DMS114 treated with DMSO at 0.1 percent for 48 hours (cell line): ENCODE data around the gene CCDC171.

Source experiments
- DNase-seq: peaks from one replicate; lab custom pipeline; 2025; ENCODE audit not compliant: unreplicated experiment; lab: John Stamatoyannopoulos, UW

The CCDC171 gene

DNA sequence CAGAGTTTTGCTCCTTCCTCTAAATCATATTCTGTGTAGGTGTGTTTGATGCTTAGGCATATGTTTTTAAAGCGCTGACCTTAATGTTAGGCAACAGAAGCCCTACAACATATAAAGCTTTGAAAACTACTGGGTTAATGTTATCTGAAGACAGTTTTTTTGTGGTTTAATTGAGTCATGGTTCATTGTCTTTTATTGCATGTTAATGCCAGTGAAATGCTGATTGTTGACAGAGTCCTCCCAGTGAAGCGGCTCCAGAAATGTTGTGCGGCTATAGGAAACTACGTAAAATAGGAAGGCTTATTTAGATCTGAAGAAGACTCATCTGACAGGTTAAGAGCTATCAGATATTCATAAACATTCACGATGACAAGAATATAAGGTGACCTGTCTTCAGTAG is 424.6 kb downstream of the CCDC171 start:
- DNase-seq, result no peak

DNA sequence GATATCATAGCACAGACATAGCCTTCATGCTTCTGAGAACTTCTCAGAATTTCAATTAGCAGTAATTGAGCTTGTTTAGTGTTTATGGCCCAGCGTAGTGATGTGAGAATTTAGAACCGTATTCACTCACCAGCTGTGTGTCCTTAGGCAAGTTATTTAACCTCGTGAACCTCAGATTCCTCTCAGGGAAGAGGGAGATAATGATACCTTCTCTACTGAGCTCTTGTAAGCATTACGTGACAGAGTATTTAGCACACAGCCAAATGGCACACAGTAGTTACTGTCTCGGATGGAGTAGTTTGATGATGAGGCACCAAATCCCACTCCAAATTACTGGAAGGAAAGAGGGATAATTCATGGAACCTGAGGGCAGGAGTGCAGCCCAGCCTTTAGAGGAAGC is 429.3 kb downstream of the CCDC171 start:
- DNase-seq, result no peak

DNA sequence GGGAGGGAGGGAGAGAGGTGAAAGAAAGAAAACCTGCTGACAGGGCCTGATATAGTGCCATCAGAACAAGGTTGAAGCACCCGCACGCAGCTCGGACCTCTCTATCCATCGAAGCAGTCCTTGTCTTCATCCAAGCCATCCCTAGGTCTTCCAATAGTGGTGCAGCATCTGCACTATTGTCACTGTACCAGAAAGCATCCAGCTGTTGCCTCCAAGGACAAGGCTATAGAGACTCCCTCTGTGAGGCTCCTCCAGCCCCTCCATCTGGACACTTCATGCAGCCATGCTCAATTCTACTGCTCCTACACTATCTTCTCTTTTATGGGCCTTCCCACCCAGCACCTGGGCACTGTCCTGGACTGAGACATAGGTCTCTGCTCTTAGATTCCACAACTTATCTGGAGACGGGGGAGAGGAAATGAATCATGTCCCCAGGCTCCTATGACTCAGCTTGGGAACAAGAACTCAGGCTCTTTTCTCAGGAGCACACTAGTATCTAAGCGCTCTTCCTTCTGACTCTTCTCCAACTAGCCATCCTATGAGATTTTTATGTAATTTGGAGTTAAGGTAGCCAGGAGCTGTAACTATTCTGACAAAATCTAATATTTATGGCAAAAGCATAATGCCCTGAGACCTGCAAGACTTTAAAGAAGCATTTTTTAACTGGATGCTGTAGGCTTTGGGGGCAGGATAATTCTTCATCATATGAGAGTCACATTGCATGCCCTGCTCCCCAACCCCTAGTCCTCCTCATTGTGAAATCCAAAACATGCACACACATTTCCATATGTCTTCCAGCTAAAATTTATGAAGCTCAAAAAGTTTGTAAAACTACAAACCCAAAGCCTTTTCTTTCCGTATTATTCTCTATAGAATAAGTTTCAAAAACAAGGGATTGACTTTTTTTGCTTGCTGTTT is 446.8 kb downstream of the CCDC171 start:
- DNase-seq, result no peak

DNA sequence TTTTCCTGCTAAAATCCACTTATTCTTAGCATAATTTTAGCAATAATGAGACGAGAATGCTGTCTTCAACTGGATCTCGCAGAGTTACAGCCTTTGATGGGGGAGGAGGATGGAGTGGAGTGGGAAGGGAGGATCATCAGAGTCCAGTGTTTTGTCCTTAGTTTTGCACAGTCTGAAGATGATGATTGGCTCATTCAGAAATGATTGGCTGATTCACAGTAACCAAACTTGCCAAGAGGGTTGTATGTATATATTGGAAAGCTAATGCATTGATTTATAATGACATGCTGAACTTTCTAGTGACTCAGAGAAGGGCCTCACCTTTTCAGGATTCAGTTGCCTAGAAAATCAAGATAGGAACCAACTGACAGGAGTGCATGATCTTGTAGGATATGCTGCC is 448.0 kb downstream of the CCDC171 start:
- DNase-seq, result no peak

DNA sequence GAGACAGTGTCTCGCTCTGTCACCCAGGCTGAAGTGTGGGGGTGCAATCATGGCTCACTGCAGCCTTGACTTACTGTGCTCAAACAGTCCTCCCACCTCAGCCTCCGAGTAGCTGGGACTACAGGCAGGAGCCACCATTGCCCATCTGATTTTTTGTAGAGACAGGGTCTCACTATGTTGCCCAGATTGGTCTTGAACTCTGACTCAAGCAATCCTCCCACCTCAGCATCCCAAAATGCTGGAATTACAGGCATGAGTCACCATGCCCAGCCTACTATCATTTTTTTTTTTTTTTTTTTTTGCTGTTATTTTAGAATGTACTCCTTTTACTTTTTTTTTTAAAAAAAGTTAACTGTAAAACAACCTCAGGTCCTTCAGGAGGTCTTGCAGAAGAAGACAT is 449.0 kb downstream of the CCDC171 start:
- DNase-seq, result no peak

DNA sequence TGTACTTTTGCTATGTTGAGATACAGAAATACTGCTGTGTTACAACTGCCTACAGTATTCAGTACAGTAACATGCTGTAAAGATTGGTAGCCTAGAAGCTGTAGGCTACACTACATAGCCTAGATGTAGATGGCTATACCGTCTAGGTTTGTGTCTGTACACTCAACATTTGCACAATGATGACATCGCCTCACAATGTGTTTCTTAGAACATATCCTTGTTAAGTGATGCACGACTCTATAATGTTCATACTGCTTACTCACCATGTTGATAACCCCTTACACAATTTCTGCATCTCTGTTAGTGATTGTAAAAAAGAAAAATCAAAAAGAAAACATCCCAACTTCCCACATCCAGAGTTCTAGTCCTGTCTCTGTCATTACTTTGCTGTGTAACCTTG is 450.0 kb downstream of the CCDC171 start:
- no peak for DNase-seq

DNA sequence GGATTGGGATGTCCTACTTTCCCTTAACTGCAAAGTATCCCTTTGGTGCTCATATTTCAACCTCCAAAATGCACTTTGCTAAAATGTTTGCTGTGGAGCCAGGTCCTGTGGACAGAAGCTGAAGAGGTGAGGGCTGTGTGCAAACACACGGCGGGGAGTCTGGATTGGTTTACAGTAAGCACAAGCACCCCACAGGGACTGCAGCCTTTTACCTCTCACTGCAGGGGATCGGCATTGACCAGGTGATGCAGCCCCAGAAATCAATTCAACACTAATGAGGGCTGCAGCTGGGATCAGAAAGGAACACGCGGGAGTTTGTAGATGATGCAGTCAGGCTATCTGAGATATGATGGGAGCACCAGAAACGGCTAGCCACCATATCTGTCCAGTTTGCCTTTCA is 450.9 kb downstream of the CCDC171 start:
- no peak for DNase-seq

DNA sequence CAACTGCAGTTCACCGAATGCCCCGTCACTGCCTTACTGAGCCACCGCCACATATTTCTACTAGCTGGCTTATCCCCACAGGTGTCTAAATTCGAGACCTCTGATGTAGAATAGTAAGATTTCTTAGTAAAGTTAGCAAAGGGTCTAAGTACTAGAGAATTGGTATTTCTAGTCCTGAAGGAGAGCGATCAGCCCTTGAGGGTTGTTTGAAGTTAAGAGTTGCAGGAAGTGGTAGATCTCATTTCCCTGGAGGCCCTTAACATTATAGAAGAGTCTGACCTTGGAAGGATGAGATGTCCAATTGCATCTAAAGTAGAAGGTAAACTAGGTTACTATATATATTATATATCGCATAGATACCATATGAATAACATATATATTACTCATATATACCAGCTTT is 451.8 kb downstream of the CCDC171 start:
- no peak for DNase-seq

DNA sequence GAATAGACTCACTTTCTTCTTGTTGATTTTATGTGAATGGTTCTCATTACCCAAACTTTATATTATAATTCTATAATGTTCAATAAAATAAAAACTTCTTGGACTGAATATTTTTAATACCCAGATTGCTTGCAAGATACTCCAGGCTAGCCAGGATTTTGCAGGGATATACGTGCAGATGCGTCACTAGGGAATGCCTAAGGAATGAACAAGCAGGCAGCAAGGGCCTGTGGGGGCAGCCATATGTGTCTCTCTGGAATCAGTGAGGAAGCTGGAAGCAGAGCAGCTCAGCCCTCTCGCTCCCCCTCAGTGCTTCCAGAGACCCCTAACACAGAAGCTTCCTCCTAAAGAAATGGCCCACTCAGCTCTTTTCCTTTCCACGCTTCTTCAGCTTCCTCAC is 457.4 kb downstream of the CCDC171 start:
- DNase-seq, result no peak

DNA sequence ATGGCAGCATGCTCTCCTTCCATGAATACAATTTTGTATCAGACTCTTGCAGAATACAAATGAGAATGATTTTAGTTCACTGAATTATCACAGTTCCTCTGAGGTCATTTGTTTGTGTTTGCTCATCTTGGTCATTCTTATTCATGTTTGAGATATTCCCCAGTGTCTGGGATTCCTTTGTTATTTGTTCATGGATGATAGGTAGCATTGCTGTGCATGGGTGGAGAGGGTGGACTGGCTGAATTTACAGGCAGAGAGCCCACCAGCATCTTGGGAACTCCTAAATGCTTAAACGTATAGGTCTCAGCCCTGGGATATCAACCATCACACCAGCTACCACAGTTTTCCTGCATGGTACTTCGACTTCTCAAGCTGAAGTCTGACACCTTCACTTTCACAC is 459.8 kb downstream of the CCDC171 start:
- no peak for DNase-seq

DNA sequence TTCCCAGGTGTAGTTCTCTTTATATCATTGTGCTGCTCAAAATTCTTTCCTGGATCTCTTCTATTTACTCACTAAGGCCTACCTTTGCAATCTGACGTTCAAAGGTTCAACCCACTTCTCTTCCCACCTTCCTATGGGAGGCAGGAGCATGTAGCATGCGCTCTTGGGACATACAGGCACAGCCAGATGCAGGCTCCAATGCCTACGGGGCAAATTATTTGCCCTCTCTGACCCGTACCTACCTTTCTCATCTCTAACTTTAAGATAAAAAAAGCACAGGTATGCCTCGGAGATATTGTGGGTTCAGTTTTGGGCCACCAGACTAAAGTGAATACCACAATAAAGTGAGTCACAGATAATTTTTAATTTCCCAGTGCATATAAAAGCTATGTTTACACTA is 460.5 kb downstream of the CCDC171 start:
- no peak for DNase-seq

DNA sequence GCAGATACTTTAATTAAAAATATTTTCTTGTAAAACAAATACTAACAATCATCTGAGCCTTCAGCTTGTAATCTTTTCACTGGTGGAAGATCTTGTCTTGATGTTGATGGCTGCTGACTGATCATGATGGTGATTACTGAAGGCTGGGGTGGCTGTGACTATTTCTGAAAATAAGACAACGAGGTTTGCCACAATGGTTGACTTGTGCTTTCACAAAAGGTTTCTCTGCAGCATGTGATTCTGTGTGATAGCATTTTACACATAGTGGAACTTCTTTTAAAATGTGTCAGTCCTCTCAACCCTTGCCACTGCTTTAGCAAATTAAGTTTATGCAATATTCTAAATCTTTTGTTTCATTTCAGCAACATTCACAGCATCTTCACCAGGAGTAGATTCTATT is 461.0 kb downstream of the CCDC171 start:
- no peak for DNase-seq

DNA sequence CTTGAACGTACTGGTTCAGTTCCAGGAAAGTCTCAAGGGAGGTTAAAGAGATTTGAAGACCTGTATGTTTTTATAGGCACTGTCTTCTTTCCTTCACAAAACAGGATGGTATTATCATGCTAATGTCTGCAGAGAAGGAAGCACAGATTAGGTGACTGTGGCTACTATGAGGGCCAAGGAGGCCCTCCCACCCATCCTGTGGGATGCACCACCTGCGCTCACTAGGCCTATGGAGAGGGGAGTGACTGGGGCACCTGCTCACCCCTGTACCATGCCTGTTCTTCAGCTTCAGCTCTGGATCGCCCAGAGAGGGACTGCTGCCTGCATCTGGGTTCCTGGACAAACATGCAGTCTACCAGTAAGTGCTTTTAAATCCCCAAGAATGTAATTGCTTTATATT is 469.4 kb downstream of the CCDC171 start:
- DNase-seq, result no peak

DNA sequence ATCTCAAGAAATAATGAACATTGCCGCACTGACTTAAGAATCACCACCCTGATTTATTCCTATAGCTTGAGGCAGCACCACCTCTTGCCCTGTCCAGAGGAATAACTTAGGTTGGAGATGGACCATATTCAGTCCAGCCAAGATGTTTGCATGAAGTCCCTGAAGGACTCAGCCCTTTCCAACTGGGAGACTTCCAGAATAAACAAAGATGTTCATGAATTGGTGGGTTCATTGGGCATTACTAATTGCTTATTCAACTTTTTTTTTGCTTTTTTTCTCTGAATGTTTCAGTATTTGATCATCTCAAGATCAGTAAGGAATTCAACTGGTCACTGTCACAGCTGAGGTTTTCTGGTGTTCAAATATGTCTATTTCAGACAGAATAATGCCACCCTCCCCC is 470.6 kb downstream of the CCDC171 start:
- DNase-seq, result no peak
